Measurements from ENCODE around the gene SLC35E2B.

The SLC35E2B gene

DNA sequence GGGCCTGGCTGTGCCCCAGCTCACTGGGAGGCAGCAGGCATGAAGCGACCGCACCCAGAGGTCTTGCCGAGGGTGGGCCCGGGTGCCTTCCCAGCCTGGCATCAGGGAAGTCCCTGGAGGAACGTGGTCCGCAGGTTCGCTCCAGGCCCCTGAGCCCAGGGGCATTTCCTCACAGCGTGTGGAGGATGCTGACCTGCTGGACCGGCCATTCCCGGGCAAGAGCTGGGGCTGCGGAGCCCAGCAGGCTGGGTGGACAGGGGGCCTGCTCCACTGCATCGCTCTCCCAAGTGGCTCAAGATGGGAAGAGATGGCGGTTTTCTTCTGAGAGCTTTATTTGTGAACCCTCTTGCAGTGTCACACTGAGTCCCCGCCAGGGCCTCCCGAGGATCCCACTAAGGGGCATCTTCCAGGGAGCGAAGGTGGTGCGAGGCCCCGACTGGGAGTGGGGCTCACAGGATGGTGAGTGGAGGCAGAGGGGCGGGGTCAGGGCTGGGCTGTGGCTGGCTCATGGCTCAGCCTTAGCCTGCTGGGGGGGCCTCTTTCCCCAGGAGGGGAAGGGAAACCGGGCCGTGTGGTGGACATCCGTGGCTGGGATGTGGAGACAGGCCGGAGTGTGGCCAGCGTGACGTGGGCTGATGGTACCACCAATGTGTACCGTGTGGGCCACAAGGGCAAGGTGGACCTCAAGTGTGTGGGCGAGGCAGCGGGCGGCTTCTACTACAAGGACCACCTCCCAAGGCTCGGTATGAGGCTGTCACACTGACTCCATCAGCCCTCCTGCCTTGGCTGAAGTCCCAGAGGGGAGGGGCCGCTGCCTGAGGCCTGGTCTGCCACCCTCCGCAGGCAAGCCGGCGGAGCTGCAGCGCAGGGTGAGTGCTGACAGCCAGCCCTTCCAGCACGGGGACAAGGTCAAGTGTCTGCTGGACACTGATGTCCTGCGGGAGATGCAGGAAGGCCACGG lies 67.9 kb downstream of the SLC35E2B start:
- DNase-seq (ENCODE audit: low spot score), result no peak

DNA sequence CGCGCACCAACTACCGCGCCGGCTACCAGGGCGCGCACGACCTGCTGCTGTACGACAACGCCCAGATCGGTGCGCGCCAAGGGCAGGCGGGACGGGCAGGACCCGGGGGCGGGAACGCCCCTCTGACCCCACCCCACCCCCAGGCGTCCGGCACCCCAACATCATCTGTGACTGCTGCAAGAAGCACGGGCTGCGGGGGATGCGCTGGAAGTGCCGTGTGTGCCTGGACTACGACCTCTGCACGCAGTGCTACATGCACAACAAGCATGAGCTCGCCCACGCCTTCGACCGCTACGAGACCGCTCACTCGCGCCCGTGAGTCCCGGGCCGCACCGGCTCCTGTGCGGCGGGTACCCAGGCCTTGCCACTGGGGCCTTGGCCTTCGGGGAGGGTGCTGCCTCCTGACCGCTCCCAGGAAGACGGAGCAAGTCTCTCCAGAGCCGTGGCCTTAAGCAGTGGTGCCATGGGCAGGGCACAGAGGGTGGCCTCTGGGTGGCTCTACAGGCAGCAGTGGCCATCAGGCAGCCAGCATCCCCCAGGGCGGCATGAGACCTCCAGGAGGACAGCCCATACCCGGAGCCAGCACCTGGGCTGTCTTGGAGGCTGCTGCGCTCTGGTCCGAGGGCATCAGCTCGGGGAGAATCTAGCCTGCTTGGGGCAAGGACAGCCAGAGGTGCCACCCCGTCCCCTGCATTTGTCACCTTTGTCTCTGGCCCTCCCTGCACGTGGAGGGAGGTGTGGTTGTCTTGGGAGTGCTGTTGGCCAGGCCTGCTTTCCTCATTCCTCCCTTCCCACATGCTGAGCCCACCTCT lies 68.8 kb downstream of the SLC35E2B start:
- DNase-seq (ENCODE audit: low spot score), result no peak

- DNase-seq (ENCODE audit: low spot score), result no peak
These were observed 69.4 kb downstream of the SLC35E2B start for GRCh38 chr1:1623181-1623630.

GRCh38 chr1:1622788-1623094 lies 69.9 kb downstream of the SLC35E2B start:
- DNase-seq (ENCODE audit: low spot score), result no peak

GRCh38 chr1:1622010-1622787 lies 70.4 kb downstream of the SLC35E2B start:
- DNase-seq (ENCODE audit: low spot score), result no peak

DNA sequence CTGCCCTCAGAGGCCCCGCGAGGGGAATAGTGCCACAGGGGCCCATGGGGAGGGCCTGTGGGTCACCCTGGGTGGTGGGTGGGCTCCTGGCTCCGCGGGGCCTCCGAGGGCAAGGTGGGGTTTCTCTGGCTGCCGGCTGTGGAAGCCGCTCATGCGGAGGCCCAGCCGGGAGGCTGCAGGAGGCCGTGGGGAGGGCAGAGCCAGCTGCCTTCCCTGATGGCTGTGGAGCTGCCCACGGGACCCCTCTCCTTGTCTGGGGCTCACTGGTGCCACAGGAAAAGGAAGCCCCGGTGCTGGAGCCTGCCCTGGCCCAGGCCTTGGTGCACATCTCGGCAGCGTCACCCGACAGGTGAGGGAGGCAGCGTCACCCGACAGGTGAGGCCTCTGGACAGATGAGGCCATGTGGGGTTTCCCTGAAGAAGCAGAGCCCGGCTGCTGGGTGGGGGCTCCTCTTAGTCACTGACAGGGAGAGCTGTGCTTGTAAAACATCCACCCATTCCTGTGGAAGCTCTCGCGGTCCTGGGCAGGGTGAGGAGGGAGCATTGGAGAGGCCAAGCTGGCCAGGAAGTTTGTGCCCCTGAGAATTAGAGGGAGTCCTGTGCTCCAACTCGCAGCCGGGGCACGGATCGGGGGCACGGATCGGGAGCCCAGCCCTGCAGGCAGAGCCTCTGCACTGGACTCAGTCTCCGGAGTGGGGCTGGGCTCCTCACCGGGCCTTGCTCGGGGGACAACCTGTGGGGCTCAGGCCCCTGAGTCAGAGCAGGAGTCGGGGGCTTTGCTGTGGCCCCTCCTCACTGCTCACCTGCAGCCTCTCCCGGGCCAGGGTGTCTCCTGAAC lies 71.2 kb downstream of the SLC35E2B start:
- DNase-seq (ENCODE audit: low spot score), result no peak

GRCh38 chr1:1620433-1621139 lies 72.0 kb downstream of the SLC35E2B start:
- no peak for DNase-seq (ENCODE audit: low spot score)

DNA sequence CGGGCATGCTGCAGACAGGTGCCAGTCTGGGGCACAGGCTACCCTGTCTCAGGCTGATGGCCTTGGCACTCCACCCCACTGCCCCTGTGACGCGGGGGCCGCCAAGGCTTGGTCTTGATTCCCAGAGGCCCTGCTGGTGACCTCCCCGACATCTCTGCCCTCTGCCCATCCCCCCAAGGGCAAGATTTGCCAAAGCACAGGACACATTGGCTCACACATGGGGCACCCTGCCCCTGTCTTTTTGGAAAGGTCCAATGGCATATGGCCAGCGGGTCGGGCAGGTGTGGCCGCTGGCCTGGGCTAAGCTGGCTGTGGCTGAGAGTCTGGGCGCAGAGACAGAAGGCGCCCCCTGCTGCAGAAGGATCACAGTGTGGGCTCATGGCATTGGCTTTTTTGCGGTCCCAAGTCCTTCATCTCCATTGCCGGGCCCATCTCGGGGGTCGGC lies 72.7 kb downstream of the SLC35E2B start:
- no peak for DNase-seq (ENCODE audit: low spot score)

DNA sequence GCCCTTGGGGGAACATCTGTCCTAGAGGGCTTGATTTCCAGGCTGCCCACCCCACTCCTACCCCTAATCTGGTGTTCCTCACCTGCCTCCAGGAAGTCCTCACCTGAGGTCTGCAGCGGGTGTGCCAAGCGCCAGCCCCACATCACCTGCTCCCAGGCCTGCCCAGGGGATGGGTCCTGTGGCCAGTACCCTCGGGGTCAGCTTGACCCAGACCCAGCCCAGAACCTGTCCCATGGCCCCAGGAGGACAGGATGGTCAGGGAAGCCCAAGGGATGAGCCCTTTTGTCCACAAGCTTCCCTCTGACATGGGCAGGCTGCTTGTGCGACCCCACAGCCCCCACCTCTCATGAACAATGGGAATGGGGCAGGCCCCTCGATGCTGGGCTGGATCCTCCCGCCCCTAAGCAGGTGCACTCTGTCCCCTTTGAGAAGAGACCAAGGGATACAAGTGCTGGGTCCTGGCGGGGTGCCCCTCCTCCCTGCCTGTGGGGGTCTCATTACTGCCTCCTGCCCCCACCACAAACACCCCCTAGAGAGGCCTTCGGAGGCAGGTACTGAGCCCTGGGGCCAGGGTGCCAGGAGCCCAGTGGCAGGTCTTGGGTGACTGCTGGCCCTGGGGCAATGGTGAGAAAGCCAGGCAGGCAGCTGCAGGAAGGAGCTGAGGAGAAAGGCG lies 74.1 kb downstream of the SLC35E2B start:
- DNase-seq (ENCODE audit: low spot score), result no peak

- DNase-seq (ENCODE audit: low spot score), result no peak
These were observed 74.7 kb downstream of the SLC35E2B start for GRCh38 chr1:1617925-1618324.

DNA sequence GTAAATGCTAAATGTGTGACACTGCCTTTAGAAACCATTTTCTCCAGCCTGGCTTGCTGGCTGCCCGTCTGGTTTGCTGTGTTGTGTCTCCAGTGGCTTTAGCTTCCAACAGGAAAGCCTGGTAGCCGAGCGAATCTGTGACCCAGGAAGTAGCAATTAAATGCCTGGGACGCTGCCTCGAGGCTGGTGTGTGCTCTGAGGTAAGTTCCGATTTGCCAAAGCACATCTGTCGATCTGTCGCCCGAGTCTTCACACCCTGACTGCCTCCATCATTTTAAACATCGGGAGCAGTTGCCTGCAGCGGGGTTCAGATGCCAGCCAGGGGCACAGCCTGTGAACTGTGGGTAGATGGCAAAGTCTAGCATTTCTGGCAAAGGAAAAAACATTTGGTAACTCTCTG lies 75.1 kb downstream of the SLC35E2B start:
- no peak for DNase-seq (ENCODE audit: low spot score)

DNA sequence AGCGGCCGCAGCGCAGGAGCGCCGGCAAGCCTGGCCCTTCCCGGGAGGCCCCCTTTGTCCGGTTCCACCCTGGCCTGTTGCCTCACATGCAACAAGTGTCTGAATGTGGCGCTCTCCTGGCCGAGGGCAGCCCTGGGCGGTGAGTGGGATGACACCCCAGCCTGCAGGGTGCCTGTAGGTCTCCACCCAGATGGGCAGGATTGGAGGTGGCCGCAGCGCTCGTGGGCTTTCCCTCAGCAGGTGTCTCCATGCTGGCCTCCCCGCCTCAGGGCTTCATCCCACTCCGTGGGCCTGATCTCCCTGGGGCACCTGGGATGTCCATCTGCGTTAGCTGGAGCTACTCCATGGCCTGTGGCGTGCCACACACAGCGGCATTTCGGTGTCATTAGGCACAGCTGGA lies 75.8 kb downstream of the SLC35E2B start:
- no peak for DNase-seq (ENCODE audit: low spot score)

DNA sequence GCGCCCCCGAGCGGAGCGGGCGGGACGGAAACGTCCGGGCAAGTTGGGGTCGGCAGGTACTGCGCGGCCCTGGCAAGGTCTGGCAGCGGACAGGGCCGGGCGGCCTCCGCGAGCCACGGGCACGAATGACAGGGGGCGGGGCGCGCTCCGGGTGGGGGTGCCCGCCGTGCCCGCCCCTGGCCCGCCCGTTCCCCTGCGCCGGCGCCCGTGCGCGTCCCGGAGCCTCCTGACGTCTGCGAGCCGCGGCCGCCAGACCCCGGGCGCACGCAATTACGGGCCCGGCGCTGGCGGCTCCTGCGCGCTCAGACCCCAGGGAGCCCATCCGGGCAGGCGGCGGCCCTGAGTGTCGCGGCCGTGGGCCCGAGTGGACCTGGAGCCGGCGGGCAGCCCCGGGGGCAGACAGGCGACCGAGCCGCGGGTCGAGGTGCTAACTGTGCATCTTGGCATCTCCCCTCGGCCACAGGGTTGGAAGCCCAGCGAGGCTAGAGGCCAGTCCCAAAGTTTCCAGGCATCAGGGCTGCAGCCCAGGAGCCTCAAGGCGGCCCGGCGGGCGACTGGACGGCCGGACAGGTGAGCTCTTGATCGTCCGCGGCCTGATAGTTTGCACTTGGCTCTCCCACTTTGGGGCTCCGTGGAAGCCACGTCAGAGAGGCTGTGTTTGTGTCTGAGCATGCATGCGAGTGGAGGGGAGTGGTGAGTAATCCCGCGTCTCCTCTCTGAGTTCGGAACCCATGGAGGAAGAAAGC lies 76.4 kb downstream of the SLC35E2B start:
- no peak for DNase-seq (ENCODE audit: low spot score)

- peak; percentile 99 for DNase-seq (ENCODE audit: low spot score)
These were observed 77.1 kb downstream of the SLC35E2B start, which contains the start of gene MIB2 for GRCh38 chr1:1615256-1616044. TSS of gene MIB2 (plus strand) at chr1:1615500. CDS start at chr1:1623453, 7,953 bp downstream.

- no peak for DNase-seq (ENCODE audit: low spot score)
These were observed 77.7 kb downstream of the SLC35E2B start for GRCh38 chr1:1614954-1615255.

GRCh38 chr1:1614204-1614953 lies 78.2 kb downstream of the SLC35E2B start:
- DNase-seq (ENCODE audit: low spot score), result no peak

- no peak for DNase-seq (ENCODE audit: low spot score)
These were observed 79.0 kb downstream of the SLC35E2B start for GRCh38 chr1:1613509-1614082.

DNA sequence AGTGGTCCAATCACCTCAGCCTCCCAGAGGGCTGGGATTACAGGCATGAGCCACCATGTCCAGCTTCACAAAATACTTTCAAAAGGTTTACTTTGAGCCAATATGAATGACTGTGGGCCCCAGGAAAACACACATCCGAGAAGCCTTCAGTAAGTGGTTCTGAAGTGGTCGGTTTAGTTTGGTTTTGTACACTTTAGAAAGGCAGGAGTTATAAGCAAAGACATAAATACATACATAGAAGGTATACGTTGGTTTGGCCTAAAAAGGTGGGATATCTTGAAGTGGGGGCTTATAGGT lies 80.5 kb downstream of the SLC35E2B start:
- DNase-seq (ENCODE audit: low spot score), result no peak
